Skin epidermis (tissue), 12 donors: Measurements from ENCODE around the gene GPR39.

Experiments
- H3K27ac ChIP-seq, 21 experiments: fragments of 200-600 bp; sonication (generic) in 11 of 21; one replicate each; pipeline ENCODE4 v1.5.0; 2020; ENCODE audit warnings: mild to moderate bottlenecking in 3 of 21, inconsistent platforms in 2 of 21, moderate library complexity in 2 of 21
- H3K4me3 ChIP-seq, 7 experiments: fragments of 200-600 bp; sonication (generic) in 2 of 7; one replicate each; pipeline ENCODE4 v1.5.0; 2020; ENCODE audit warnings: inconsistent platforms in 2 of 7, mild to moderate bottlenecking in 2 of 7, moderate library complexity in 1 of 7

The GPR39 gene

GRCh38 chr2:132654335-132654734, 237.7 kb downstream of the GPR39 start:
- H3K4me3 ChIP-seq = no peak overlapping the region

GRCh38 chr2:132654968-132655367, 238.4 kb downstream of the GPR39 start:
- Histone ChIP-seq H3K4me3 (no peak overlapping the region), H3K27ac (no peak overlapping the region)

More at GRCh38 chr2:132654335-132654734, 237.7 kb downstream of the GPR39 start:
- H3K27ac ChIP-seq = no peak overlapping the region

- no peak overlapping the region for H3K4me3 ChIP-seq
- no peak overlapping the region for H3K27ac ChIP-seq
Measured at GRCh38 chr2:132656266-132656975, 239.8 kb downstream of the GPR39 start.

- no peak overlapping the region for H3K4me3 ChIP-seq
- no peak overlapping the region for H3K27ac ChIP-seq
Measured at GRCh38 chr2:132659331-132659730, 242.7 kb downstream of the GPR39 start.

- H3K4me3 ChIP-seq = no peak overlapping the region
- no peak overlapping the region for H3K27ac ChIP-seq
Measured at GRCh38 chr2:132662732-132663131, 246.1 kb downstream of the GPR39 start.

- H3K27ac ChIP-seq = no peak overlapping the region
- no peak overlapping the region for H3K4me3 ChIP-seq
Measured at GRCh38 chr2:132664096-132664495, 247.5 kb downstream of the GPR39 start.

- H3K4me3 ChIP-seq = no peak overlapping the region
- H3K27ac ChIP-seq = no peak overlapping the region
Measured at GRCh38 chr2:132665401-132666140, 249.0 kb downstream of the GPR39 start.

GRCh38 chr2:132667706-132668105, 251.1 kb downstream of the GPR39 start:
- no peak overlapping the region for H3K4me3 ChIP-seq
- H3K27ac ChIP-seq = no peak overlapping the region

- Histone ChIP-seq H3K27ac (no peak overlapping the region), H3K4me3 (peak overlapping the region in 3 of 7 experiments; percentile 34 to 38 (median 35))
Measured at GRCh38 chr2:132668189-132668823, 251.7 kb downstream of the GPR39 start.

- peak overlapping the region; percentile 19 to 38 (median 27) for H3K4me3 ChIP-seq
- H3K27ac ChIP-seq = no peak overlapping the region
Measured at GRCh38 chr2:132668987-132669907, 252.6 kb downstream of the GPR39 start.

- Histone ChIP-seq H3K27ac (no peak within 1 kb of the TSS), H3K4me3 (peak within 1 kb of the TSS; percentile 19 to 38 (median 27))
Measured at GRCh38 chr2:132669908-132670495, 253.4 kb downstream of the GPR39 start, which contains the start of gene LYPD1. TSS of gene LYPD1 (minus strand) at chr2:132670205. CDS start at chr2:132669932, 273 bp downstream.

- Histone ChIP-seq H3K4me3 (peak overlapping the region; percentile 19 to 38 (median 27)), H3K27ac (no peak overlapping the region)
Measured at GRCh38 chr2:132670496-132671150, 254.0 kb downstream of the GPR39 start.

GRCh38 chr2:132671151-132671835, 254.7 kb downstream of the GPR39 start:
- Histone ChIP-seq H3K27ac (no peak overlapping the region), H3K4me3 (peak overlapping the region in 5 of 7 experiments; percentile 19 to 38 (median 34))

GRCh38 chr2:132676999-132677398, 260.4 kb downstream of the GPR39 start:
- no peak overlapping the region for H3K27ac ChIP-seq
- H3K4me3 ChIP-seq = no peak overlapping the region

GRCh38 chr2:132677661-132678060, 261.1 kb downstream of the GPR39 start:
- Histone ChIP-seq H3K27ac (no peak overlapping the region), H3K4me3 (no peak overlapping the region)

- H3K27ac ChIP-seq = no peak overlapping the region
- H3K4me3 ChIP-seq = no peak overlapping the region
Measured at GRCh38 chr2:132678483-132678882, 261.9 kb downstream of the GPR39 start.

- H3K27ac ChIP-seq = no peak overlapping the region
- H3K4me3 ChIP-seq = no peak overlapping the region
Measured at GRCh38 chr2:132680544-132680943, 263.9 kb downstream of the GPR39 start.

- Histone ChIP-seq H3K4me3 (no peak overlapping the region), H3K27ac (no peak overlapping the region)
Measured at GRCh38 chr2:132681766-132682165, 265.2 kb downstream of the GPR39 start.
